ENCODE measurements around the gene DTX3.

DTX3 gene

DNA sequence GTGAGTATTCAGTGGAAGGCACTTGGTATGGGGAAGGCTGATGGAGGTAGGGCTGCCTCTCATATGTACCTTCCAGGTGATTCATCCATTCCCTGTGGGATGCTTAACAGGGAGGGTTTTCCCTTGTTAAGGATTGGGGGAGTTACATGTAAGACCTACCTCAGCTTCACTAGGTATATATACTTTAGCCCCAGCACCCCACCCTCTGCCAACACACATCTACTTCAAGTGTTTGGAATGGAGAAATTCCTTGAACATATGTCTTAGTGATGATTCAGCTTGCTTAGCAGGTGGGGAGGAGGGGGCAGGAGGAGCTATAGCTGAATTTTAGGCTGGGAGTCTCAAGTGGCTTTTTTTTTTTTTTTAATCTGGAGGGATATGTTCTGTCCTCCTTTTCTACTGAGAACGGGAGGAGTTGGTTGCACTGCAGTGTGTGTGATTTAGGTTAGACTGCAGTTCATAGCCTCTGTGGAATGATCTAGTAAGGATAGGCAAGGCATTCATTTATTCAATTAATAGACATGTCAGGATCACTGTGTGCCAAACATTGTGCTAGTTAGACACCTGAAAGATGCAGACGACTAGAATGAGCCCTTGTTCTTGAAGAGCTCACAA lies 12.0 kb upstream of the DTX3 start:
- ChIA-PET POLR2A (interaction anchor here (0.6 kb wide), 1 partner anchor 19 kb away, joined by 3 read pairs; no protein-coding TSS in a partner anchor), CTCF (interaction anchor here (0.7 to 3.7 kb wide), 16 partner anchors 8 to 164 kb away, joined by 3 to 37 read pairs (median 4); partner anchors contain the start of gene B4GALNT1)
- Histone ChIP-seq H3K9me3 (ENCODE audit: control extremely low read depth in 1 of 5, control insufficient read depth in 4 of 5, insufficient read depth in 2 of 5, low read depth in 1 of 5, low read length in 4 of 5) (no peaks in the 10 kb centered on the region), H3K27ac (ENCODE audit: insufficient read depth in 1 of 2, low read depth in 1 of 2, low read length in 2 of 2, poor library complexity in 1 of 2, severe bottlenecking in 2 of 2) (no peak overlapping the region), H3K36me3 (ENCODE audit: control insufficient read depth in 4 of 4, insufficient read depth in 4 of 4, low read length in 3 of 4) (peaks cover 8 to 21% (median 8%) of the 10 kb centered on the region in 4 experiments), H3K27me3 (replicated peaks in 2 of 5; ENCODE audit: control insufficient read depth in 4 of 5, insufficient read depth in 5 of 5, low read length in 4 of 5) (peaks cover 0 to 2% (median 0%) of the 10 kb centered on the region in 5 experiments), H3K4me3 (ENCODE audit: control insufficient read depth in 1 of 7, extremely low read depth in 1 of 7, insufficient read depth in 4 of 7, low read depth in 2 of 7, low read length in 6 of 7) (no peak overlapping the region), H3K4me1 (ENCODE audit: control extremely low read depth in 1 of 4, control insufficient read depth in 4 of 4, insufficient read depth in 4 of 4, low read length in 3 of 4) (peaks cover 5 to 22% (median 14%) of the 10 kb centered on the region in 4 experiments)
- no peak for DNase-seq
- WGBS (ENCODE audit: insufficient coverage): 100% methylated on average over 1 of the region's 2 CpGs

- ChIA-PET POLR2A (interaction anchor here (0.6 kb wide), 1 partner anchor 19 kb away, joined by 3 read pairs; no protein-coding TSS in a partner anchor), CTCF (interaction anchor here (0.7 to 3.7 kb wide), 13 partner anchors 10 to 135 kb away, joined by 3 to 37 read pairs (median 4); partner anchors contain the start of gene B4GALNT1)
- Histone ChIP-seq H3K27ac (ENCODE audit: insufficient read depth in 1 of 2, low read depth in 1 of 2, low read length in 2 of 2, poor library complexity in 1 of 2, severe bottlenecking in 2 of 2) (no peak overlapping the region), H3K4me1 (ENCODE audit: control extremely low read depth in 1 of 4, control insufficient read depth in 4 of 4, insufficient read depth in 4 of 4, low read length in 3 of 4) (peaks cover 5 to 22% (median 14%) of the 10 kb centered on the region in 4 experiments), H3K36me3 (ENCODE audit: control insufficient read depth in 4 of 4, insufficient read depth in 4 of 4, low read length in 3 of 4) (peaks cover 8 to 24% (median 10%) of the 10 kb centered on the region in 4 experiments), H3K27me3 (replicated peaks in 2 of 5; ENCODE audit: control insufficient read depth in 4 of 5, insufficient read depth in 5 of 5, low read length in 4 of 5) (peaks cover 0 to under 1% (median 0%) of the 10 kb centered on the region in 5 experiments), H3K9me3 (ENCODE audit: control extremely low read depth in 1 of 5, control insufficient read depth in 4 of 5, insufficient read depth in 2 of 5, low read depth in 1 of 5, low read length in 4 of 5) (no peaks in the 10 kb centered on the region), H3K4me3 (ENCODE audit: control insufficient read depth in 1 of 7, extremely low read depth in 1 of 7, insufficient read depth in 4 of 7, low read depth in 2 of 7, low read length in 6 of 7) (no peak overlapping the region)
- DNase-seq: no peak
- WGBS (ENCODE audit: insufficient coverage): no CpG with 5 or more reads among the region's 4 CpGs
These were observed 11.4 kb upstream of the DTX3 start for GRCh38 chr12:57593187-57593586.

- Histone ChIP-seq H3K27me3 (replicated peaks in 2 of 5; ENCODE audit: control insufficient read depth in 4 of 5, insufficient read depth in 5 of 5, low read length in 4 of 5) (peaks cover 0 to 4% (median 0%) of the 10 kb centered on the region in 5 experiments), H3K4me1 (ENCODE audit: control extremely low read depth in 1 of 4, control insufficient read depth in 4 of 4, insufficient read depth in 4 of 4, low read length in 3 of 4) (peaks cover 0 to 19% (median 6%) of the 10 kb centered on the region in 4 experiments), H3K36me3 (ENCODE audit: control insufficient read depth in 4 of 4, insufficient read depth in 4 of 4, low read length in 3 of 4) (peaks cover 21 to 59% (median 31%) of the 10 kb centered on the region in 4 experiments), H3K9me3 (ENCODE audit: control extremely low read depth in 1 of 5, control insufficient read depth in 4 of 5, insufficient read depth in 2 of 5, low read depth in 1 of 5, low read length in 4 of 5) (no peaks in the 10 kb centered on the region), H3K27ac (ENCODE audit: insufficient read depth in 1 of 2, low read depth in 1 of 2, low read length in 2 of 2, poor library complexity in 1 of 2, severe bottlenecking in 2 of 2) (no peak overlapping the region), H3K4me3 (ENCODE audit: control insufficient read depth in 1 of 7, extremely low read depth in 1 of 7, insufficient read depth in 4 of 7, low read depth in 2 of 7, low read length in 6 of 7) (no peak overlapping the region)
- POLR2A ChIA-PET: no interaction called here
- CTCF ChIA-PET: interaction anchor here (0.9 to 4.8 kb wide), 7 partner anchors 8 to 42 kb away, joined by 3 to 34 read pairs (median 4); no protein-coding TSS in a partner anchor
- no CpG with 5 or more reads among the region's 2 CpGs for WGBS (ENCODE audit: insufficient coverage)
- DNase-seq: no peak
These were observed 4.2 kb upstream of the DTX3 start for GRCh38 chr12:57600395-57600794.

GRCh38 chr12:57602544-57602943 lies 2.1 kb upstream of the DTX3 start:
- ChIA-PET POLR2A (no interaction called here), CTCF (interaction anchor here (0.6 to 1.7 kb wide), 2 partner anchors 10 to 19 kb away, joined by 3 to 9 read pairs; no protein-coding TSS in a partner anchor)
- Histone ChIP-seq H3K36me3 (ENCODE audit: control insufficient read depth in 4 of 4, insufficient read depth in 4 of 4, low read length in 3 of 4) (peaks cover 13 to 50% (median 26%) of the 10 kb centered on the region in 4 experiments), H3K4me3 (ENCODE audit: control insufficient read depth in 1 of 7, extremely low read depth in 1 of 7, insufficient read depth in 4 of 7, low read depth in 2 of 7, low read length in 6 of 7) (no peak overlapping the region), H3K4me1 (ENCODE audit: control extremely low read depth in 1 of 4, control insufficient read depth in 4 of 4, insufficient read depth in 4 of 4, low read length in 3 of 4) (peaks cover 0 to 21% (median 6%) of the 10 kb centered on the region in 4 experiments), H3K9me3 (ENCODE audit: control extremely low read depth in 1 of 5, control insufficient read depth in 4 of 5, insufficient read depth in 2 of 5, low read depth in 1 of 5, low read length in 4 of 5) (no peaks in the 10 kb centered on the region), H3K27ac (ENCODE audit: insufficient read depth in 1 of 2, low read depth in 1 of 2, low read length in 2 of 2, poor library complexity in 1 of 2, severe bottlenecking in 2 of 2) (no peak overlapping the region), H3K27me3 (replicated peaks in 2 of 5; ENCODE audit: control insufficient read depth in 4 of 5, insufficient read depth in 5 of 5, low read length in 4 of 5) (peaks cover 0 to 7% (median 0%) of the 10 kb centered on the region in 5 experiments)
- no peak for DNase-seq

- H3K27ac ChIP-seq (ENCODE audit: insufficient read depth in 1 of 2, low read depth in 1 of 2, low read length in 2 of 2, poor library complexity in 1 of 2, severe bottlenecking in 2 of 2): no peak overlapping the region
- H3K9me3 ChIP-seq (ENCODE audit: control extremely low read depth in 1 of 5, control insufficient read depth in 4 of 5, insufficient read depth in 2 of 5, low read depth in 1 of 5, low read length in 4 of 5): no peaks in the 10 kb centered on the region
- DNase-seq: no peak
- H3K4me1 ChIP-seq (ENCODE audit: control extremely low read depth in 1 of 4, control insufficient read depth in 4 of 4, insufficient read depth in 4 of 4, low read length in 3 of 4): peaks cover 0 to 21% (median 6%) of the 10 kb centered on the region in 4 experiments
- peaks cover 9 to 51% (median 28%) of the 10 kb centered on the region in 4 experiments for H3K36me3 ChIP-seq (ENCODE audit: control insufficient read depth in 4 of 4, insufficient read depth in 4 of 4, low read length in 3 of 4)
- H3K27me3 ChIP-seq (replicated peaks in 2 of 5; ENCODE audit: control insufficient read depth in 4 of 5, insufficient read depth in 5 of 5, low read length in 4 of 5): peaks cover 0 to 7% (median 0%) of the 10 kb centered on the region in 5 experiments
- WGBS (ENCODE audit: insufficient coverage): 68% methylated on average over 2 of the region's 2 CpGs
- ChIA-PET POLR2A (interaction anchor here (0.8 kb wide), 1 partner anchor 25 kb away, joined by 6 read pairs; no protein-coding TSS in a partner anchor), CTCF (interaction anchor here (0.8 to 1.7 kb wide), 4 partner anchors 11 to 28 kb away, joined by 3 to 9 read pairs (median 5); no protein-coding TSS in a partner anchor)
- no peak overlapping the region for H3K4me3 ChIP-seq (ENCODE audit: control insufficient read depth in 1 of 7, extremely low read depth in 1 of 7, insufficient read depth in 4 of 7, low read depth in 2 of 7, low read length in 6 of 7)
These were observed 1.3 kb upstream of the DTX3 start for GRCh38 chr12:57603324-57603723.

DNA sequence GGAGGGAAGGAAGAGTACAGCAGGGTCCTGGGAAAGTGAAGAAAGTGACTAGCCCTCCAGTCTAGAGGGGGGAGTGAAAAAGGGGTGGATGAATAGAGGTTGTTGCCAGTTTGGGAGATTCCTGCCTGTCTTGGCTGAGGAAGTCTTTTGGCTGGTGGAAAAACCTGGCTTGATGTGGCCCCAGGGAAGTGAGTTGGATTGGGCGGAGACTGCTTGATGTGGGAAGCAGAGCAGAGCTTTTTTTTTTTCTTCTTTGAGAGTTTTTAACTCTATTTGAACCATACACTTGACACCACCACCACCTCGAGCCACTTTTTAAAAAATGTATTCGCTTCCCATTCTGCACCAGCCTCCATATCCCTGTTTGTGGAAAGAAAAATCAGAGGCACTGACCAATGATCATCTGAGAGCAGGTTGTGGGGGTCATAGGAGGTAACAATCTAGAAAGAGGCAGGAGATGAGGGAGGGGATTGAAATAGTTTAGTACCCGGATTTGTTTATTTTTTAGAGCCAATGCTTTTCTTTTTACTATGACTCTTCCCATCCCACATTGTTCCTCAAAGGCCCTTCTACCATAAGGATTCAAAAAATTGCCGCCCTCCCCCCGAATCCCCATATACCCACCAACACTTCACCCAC lies 690 bp upstream of the DTX3 start:
- peaks cover 0 to 21% (median 6%) of the 10 kb centered on the region in 4 experiments for H3K4me1 ChIP-seq (ENCODE audit: control extremely low read depth in 1 of 4, control insufficient read depth in 4 of 4, insufficient read depth in 4 of 4, low read length in 3 of 4)
- H3K36me3 ChIP-seq (ENCODE audit: control insufficient read depth in 4 of 4, insufficient read depth in 4 of 4, low read length in 3 of 4): peaks cover 9 to 51% (median 27%) of the 10 kb centered on the region in 4 experiments
- H3K9me3 ChIP-seq (ENCODE audit: control extremely low read depth in 1 of 5, control insufficient read depth in 4 of 5, insufficient read depth in 2 of 5, low read depth in 1 of 5, low read length in 4 of 5): no peaks in the 10 kb centered on the region
- H3K27me3 ChIP-seq (replicated peaks in 2 of 5; ENCODE audit: control insufficient read depth in 4 of 5, insufficient read depth in 5 of 5, low read length in 4 of 5): peaks cover 0 to 10% (median 0%) of the 10 kb centered on the region in 5 experiments
- no CpG with 5 or more reads among the region's 6 CpGs for WGBS (ENCODE audit: insufficient coverage)
- ChIA-PET POLR2A (interaction anchor here (0.8 kb wide), 1 partner anchor 26 kb away, joined by 6 read pairs; no protein-coding TSS in a partner anchor), CTCF (interaction anchor here (0.8 to 1.7 kb wide), 4 partner anchors 10 to 27 kb away, joined by 3 to 9 read pairs (median 5); no protein-coding TSS in a partner anchor)
- peak overlapping the region; percentile 48 to 87 (median 72) for H3K4me3 ChIP-seq (ENCODE audit: control insufficient read depth in 1 of 7, extremely low read depth in 1 of 7, insufficient read depth in 4 of 7, low read depth in 2 of 7, low read length in 6 of 7)
- no peak for DNase-seq
- H3K27ac ChIP-seq (ENCODE audit: insufficient read depth in 1 of 2, low read depth in 1 of 2, low read length in 2 of 2, poor library complexity in 1 of 2, severe bottlenecking in 2 of 2): peak overlapping the region; percentile 48 to 67
